DND-41 (cell line): ENCODE data around the gene GRIFIN.

Experiments used
- EZH2 ChIP-seq: IDR thresholded peaks from 3 replicates; pipeline ENCODE4 v1.6.1; 2012; ENCODE audit warnings: borderline replicate concordance, low read depth, mild to moderate bottlenecking, moderate library complexity, low read length, inconsistent platforms; ENCODE audit not compliant: severe bottlenecking
- TF ChIP-seq, protein P1 (sequence below): IDR thresholded peaks from 2 replicates; pipeline ENCODE4 v1.5.1; 2012; ENCODE audit warnings: borderline replicate concordance, low read length, moderate library complexity, mild to moderate bottlenecking; ENCODE audit not compliant: poor library complexity, severe bottlenecking; ENCODE audit errors: extremely low read depth

- TF ChIP-seq, protein P1, sequence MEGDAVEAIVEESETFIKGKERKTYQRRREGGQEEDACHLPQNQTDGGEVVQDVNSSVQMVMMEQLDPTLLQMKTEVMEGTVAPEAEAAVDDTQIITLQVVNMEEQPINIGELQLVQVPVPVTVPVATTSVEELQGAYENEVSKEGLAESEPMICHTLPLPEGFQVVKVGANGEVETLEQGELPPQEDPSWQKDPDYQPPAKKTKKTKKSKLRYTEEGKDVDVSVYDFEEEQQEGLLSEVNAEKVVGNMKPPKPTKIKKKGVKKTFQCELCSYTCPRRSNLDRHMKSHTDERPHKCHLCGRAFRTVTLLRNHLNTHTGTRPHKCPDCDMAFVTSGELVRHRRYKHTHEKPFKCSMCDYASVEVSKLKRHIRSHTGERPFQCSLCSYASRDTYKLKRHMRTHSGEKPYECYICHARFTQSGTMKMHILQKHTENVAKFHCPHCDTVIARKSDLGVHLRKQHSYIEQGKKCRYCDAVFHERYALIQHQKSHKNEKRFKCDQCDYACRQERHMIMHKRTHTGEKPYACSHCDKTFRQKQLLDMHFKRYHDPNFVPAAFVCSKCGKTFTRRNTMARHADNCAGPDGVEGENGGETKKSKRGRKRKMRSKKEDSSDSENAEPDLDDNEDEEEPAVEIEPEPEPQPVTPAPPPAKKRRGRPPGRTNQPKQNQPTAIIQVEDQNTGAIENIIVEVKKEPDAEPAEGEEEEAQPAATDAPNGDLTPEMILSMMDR = no peak
- TF ChIP-seq EZH2 = no peak
Measured at GRCh38 chr7:2496375-2496774, 20.2 kb upstream of the GRIFIN start.
